Inflammatory macrophage treated with lipopolysaccharide for 4 hours (primary cell): ENCODE measurements around the gene LIMCH1.

Experiments used
- DNase-seq: peaks from one replicate; pipeline ENCODE4 v3.0.0-alpha.2; 2020

Gene LIMCH1

GRCh38 chr4:41532882-41533281, 5.1 kb upstream of the LIMCH1 start:
- DNase-seq, result peak; percentile 61

- no peak for DNase-seq
Measured at GRCh38 chr4:41533680-41534079, 4.3 kb upstream of the LIMCH1 start.

- no peak for DNase-seq
Measured at GRCh38 chr4:41534404-41534803, 3.6 kb upstream of the LIMCH1 start.

- DNase-seq, result no peak
Measured at GRCh38 chr4:41535911-41536371, 2.0 kb upstream of the LIMCH1 start.

- no peak for DNase-seq
Measured at GRCh38 chr4:41537292-41537890, 566 bp upstream of the LIMCH1 start.

- no peak for DNase-seq
Measured at GRCh38 chr4:41538887-41539498, 1.0 kb downstream of the LIMCH1 start.

GRCh38 chr4:41539711-41540110, 1.8 kb downstream of the LIMCH1 start:
- DNase-seq, result no peak

- DNase-seq, result no peak
Measured at GRCh38 chr4:41540687-41541086, 2.7 kb downstream of the LIMCH1 start.

- DNase-seq, result peak; percentile 27
Measured at GRCh38 chr4:41541687-41542094, 3.7 kb downstream of the LIMCH1 start.

GRCh38 chr4:41542526-41543275, 4.7 kb downstream of the LIMCH1 start:
- peak; percentile 34 for DNase-seq

GRCh38 chr4:41545238-41545637, 7.3 kb downstream of the LIMCH1 start:
- no peak for DNase-seq

GRCh38 chr4:41546638-41547037, 8.7 kb downstream of the LIMCH1 start:
- no peak for DNase-seq

- DNase-seq, result no peak
Measured at GRCh38 chr4:41548305-41548880, 10.4 kb downstream of the LIMCH1 start.

- no peak for DNase-seq
Measured at GRCh38 chr4:41549478-41549877, 11.5 kb downstream of the LIMCH1 start.

GRCh38 chr4:41550308-41550707, 12.4 kb downstream of the LIMCH1 start:
- peak; percentile 25 for DNase-seq

GRCh38 chr4:41551536-41551935, 13.6 kb downstream of the LIMCH1 start:
- DNase-seq, result no peak

- DNase-seq, result no peak
Measured at GRCh38 chr4:41554905-41555304, 16.9 kb downstream of the LIMCH1 start.

- no peak for DNase-seq
Measured at GRCh38 chr4:41556526-41556925, 18.6 kb downstream of the LIMCH1 start.

- no peak for DNase-seq
Measured at GRCh38 chr4:41559940-41560516, 22.1 kb downstream of the LIMCH1 start.

- no peak for DNase-seq
Measured at GRCh38 chr4:41561244-41561643, 23.3 kb downstream of the LIMCH1 start.

GRCh38 chr4:41567186-41567585, 29.2 kb downstream of the LIMCH1 start:
- no peak for DNase-seq

GRCh38 chr4:41568363-41568762, 30.4 kb downstream of the LIMCH1 start:
- no peak for DNase-seq

- no peak for DNase-seq
Measured at GRCh38 chr4:41569961-41570360, 32.0 kb downstream of the LIMCH1 start.
